H9 (cell line): ENCODE measurements around the gene KAZN. TPM values are rescaled to one million over a fixed set of nuclear protein-coding genes. Genes with fewer than 3 reads are reported as not detected.

Experiments
- DNase-seq: peaks from one replicate; pipeline ENCODE4 v3.0.0-alpha.2; 2017
- H2AFZ ChIP-seq: one replicate; pipeline ENCODE4 v1.6.1; 2013; ENCODE audit warnings: mild to moderate bottlenecking, low read length, control low read depth, moderate library complexity
- H2AK5ac ChIP-seq: 2 replicates; pipeline ENCODE4 v1.6.1; 2013; ENCODE audit warnings: low read length, control low read depth, mixed read lengths; ENCODE audit not compliant: insufficient read length
- H2BK120ac ChIP-seq: one replicate; pipeline ENCODE4 v1.6.1; 2013; ENCODE audit warnings: low read depth, mild to moderate bottlenecking, low read length, control low read depth, inconsistent platforms; ENCODE audit not compliant: poor library complexity, severe bottlenecking
- H2BK12ac ChIP-seq: 2 replicates; pipeline ENCODE4 v1.6.1; 2013; ENCODE audit warnings: low read length, control low read depth, mixed read lengths, low read depth; ENCODE audit not compliant: insufficient read length
- H2BK15ac ChIP-seq: 2 replicates; pipeline ENCODE4 v1.6.1; 2013; ENCODE audit warnings: low read depth, low read length, control low read depth
- H2BK20ac ChIP-seq: one replicate; pipeline ENCODE4 v1.6.1; 2013; ENCODE audit warnings: low read depth, mild to moderate bottlenecking, low read length, control low read depth, inconsistent platforms; ENCODE audit not compliant: poor library complexity, severe bottlenecking
- H2BK5ac ChIP-seq: 2 replicates; pipeline ENCODE4 v1.6.1; 2013; ENCODE audit warnings: low read length, control low read depth, mixed read lengths; ENCODE audit not compliant: insufficient read length
- H3K14ac ChIP-seq: 2 replicates; pipeline ENCODE4 v1.6.1; 2013; ENCODE audit warnings: low read length, control low read depth; ENCODE audit not compliant: insufficient read depth
- H3K18ac ChIP-seq: 2 replicates; pipeline ENCODE4 v1.6.1; 2013; ENCODE audit warnings: low read depth, mild to moderate bottlenecking, mixed read lengths, low read length, control low read depth; ENCODE audit not compliant: insufficient read length
- H3K23ac ChIP-seq: 2 replicates; pipeline ENCODE4 v1.6.1; 2013; ENCODE audit warnings: low read length, control low read depth, mixed read lengths, low read depth; ENCODE audit not compliant: insufficient read length
- H3K23me2 ChIP-seq: 2 replicates; pipeline ENCODE4 v1.6.1; 2013; ENCODE audit warnings: low read depth, mild to moderate bottlenecking, mixed read lengths, low read length, control low read depth; ENCODE audit not compliant: insufficient read length, poor library complexity, severe bottlenecking
- H3K27ac ChIP-seq: 2 replicates; pipeline ENCODE4 v1.5.1; 2013; ENCODE audit warnings: low read length, control low read depth, mixed read lengths, low read depth; ENCODE audit not compliant: insufficient read length
- H3K27me3 ChIP-seq: 2 replicates; pipeline ENCODE4 v1.6.1; 2013; ENCODE audit warnings: low read length, control low read depth, inconsistent platforms; ENCODE audit not compliant: insufficient read depth
- H3K4ac ChIP-seq: 2 replicates; pipeline ENCODE4 v1.6.1; 2013; ENCODE audit warnings: low read depth, mild to moderate bottlenecking, control low read depth, inconsistent platforms, low read length, moderate library complexity
- H3K4me1 ChIP-seq: 2 replicates; pipeline ENCODE4 v1.6.1; 2013; ENCODE audit warnings: low read length, control low read depth, inconsistent platforms; ENCODE audit not compliant: insufficient read depth
- H3K4me2 ChIP-seq: 2 replicates; pipeline ENCODE4 v1.6.1; 2013; ENCODE audit warnings: low read length, control low read depth, mixed read lengths; ENCODE audit not compliant: insufficient read length, insufficient read depth
- H3K56ac ChIP-seq: 2 replicates; pipeline ENCODE4 v1.6.1; 2013; ENCODE audit warnings: low read depth, mild to moderate bottlenecking, mixed read lengths, low read length, control low read depth; ENCODE audit not compliant: insufficient read length
- H3K79me1 ChIP-seq: 2 replicates; pipeline ENCODE4 v1.6.1; 2013; ENCODE audit warnings: low read depth, mild to moderate bottlenecking, moderate library complexity, low read length, control low read depth, inconsistent platforms; ENCODE audit not compliant: insufficient read depth, poor library complexity, severe bottlenecking
- H3K79me2 ChIP-seq: 2 replicates; pipeline ENCODE4 v1.6.1; 2013; ENCODE audit warnings: low read length, control low read depth, inconsistent platforms; ENCODE audit not compliant: insufficient read depth
- H3K9ac ChIP-seq: 2 replicates; pipeline ENCODE4 v1.6.1; 2013; ENCODE audit warnings: low read length, control low read depth, mixed read lengths; ENCODE audit not compliant: insufficient read length; ENCODE audit errors: extremely low read depth
- H3K9me3 ChIP-seq: one replicate; pipeline ENCODE4 v1.6.1; 2013; ENCODE audit warnings: low read depth, low read length, inconsistent platforms; ENCODE audit not compliant: control insufficient read depth
- H3T11ph ChIP-seq: one replicate; pipeline ENCODE4 v1.6.1; 2013; ENCODE audit warnings: mild to moderate bottlenecking, low read length, control low read depth, inconsistent platforms
- H4K20me1 ChIP-seq: one replicate; pipeline ENCODE4 v1.6.1; 2013; ENCODE audit not compliant: control insufficient read depth, insufficient read length, insufficient read depth
- H4K5ac ChIP-seq: 2 replicates; pipeline ENCODE4 v1.6.1; 2013; ENCODE audit warnings: low read depth, mild to moderate bottlenecking, mixed read lengths, low read length, control low read depth; ENCODE audit not compliant: insufficient read length
- H4K8ac ChIP-seq: replicated peaks from 2 replicates; pipeline ENCODE4 v1.6.1; 2013; ENCODE audit warnings: low read length, control low read depth, mixed read lengths, low read depth; ENCODE audit not compliant: insufficient read length
- H4K91ac ChIP-seq: 2 replicates; pipeline ENCODE4 v1.6.1; 2013; ENCODE audit warnings: low read depth, mild to moderate bottlenecking, moderate library complexity, mixed read lengths, low read length, control low read depth; ENCODE audit not compliant: insufficient read length
- H3K27ac Mint-ChIP-seq, 3 experiments: 2 replicates in 2 of 3; 3 replicates in 1 of 3; pipeline ENCODE4 v1.8.0; 2020 to 2021; ENCODE audit warnings: mixed read lengths in 3 of 3, mild to moderate bottlenecking in 1 of 3, moderate library complexity in 1 of 3
- H3K27me3 Mint-ChIP-seq: 2 replicates; pipeline ENCODE4 v1.8.0; 2021; ENCODE audit warnings: low read depth, mild to moderate bottlenecking, moderate library complexity, mixed read lengths
- H3K36me3 Mint-ChIP-seq, 3 experiments: 2 replicates in 2 of 3; 3 replicates in 1 of 3; pipeline ENCODE4 v1.8.0; 2020 to 2021; ENCODE audit warnings: low read depth in 3 of 3, mixed read lengths in 3 of 3; ENCODE audit not compliant: insufficient read depth in 1 of 3
- H3K4me1 Mint-ChIP-seq, 2 experiments: 2 replicates each; pipeline ENCODE4 v1.8.0; 2020; ENCODE audit warnings: mixed read lengths in 2 of 2
- H3K4me3 Mint-ChIP-seq, 2 experiments: 2 replicates in 1 of 2; 3 replicates in 1 of 2; pipeline ENCODE4 v1.8.0; 2020 to 2021; ENCODE audit warnings: mild to moderate bottlenecking in 2 of 2, mixed read lengths in 2 of 2, moderate library complexity in 1 of 2
- H3K9me3 Mint-ChIP-seq, 2 experiments: 2 replicates in 1 of 2; 3 replicates in 1 of 2; pipeline ENCODE4 v1.8.0; 2020; ENCODE audit warnings: mild to moderate bottlenecking in 2 of 2, mixed read lengths in 2 of 2, moderate library complexity in 1 of 2
- CTCF ChIP-seq: fragments of 200-600 bp; sonication (generic); conservative IDR thresholded peaks from 3 replicates; pipeline ENCODE4 v1.8.0; 2021; ENCODE audit warnings: antibody characterized with exemption, mild to moderate bottlenecking
- WGBS: extraction: QIAGEN DNeasy Blood & Tissue Kit; methylation state at CpG from one replicate; pipeline ENCODE4 v1.1.7; 2013; ENCODE audit warnings: missing lambda C conversion rate, low lambda C conversion rate, mixed read lengths; ENCODE audit not compliant: insufficient read length; ENCODE audit errors: extremely low coverage; 5-methylcytosine and 5-hydroxymethylcytosine counted together
- total RNA-seq: library from RNA; stranded (reverse); gene quantifications from 2 replicates; pipeline ENCODE4 v1.2.1, GENCODE V29; 2021

Gene KAZN
- total RNA-seq, 1 experiment from 2014 or later = 7.6 TPM

GRCh38 chr1:14896381-14897079 lies 298.0 kb downstream of the KAZN start:
- no peak for TF ChIP-seq CTCF
- Histone ChIP-seq H2AFZ (no peak overlapping the region), H2BK20ac (no peak overlapping the region), H3K23me2 (no peaks in the 10 kb centered on the region), H2BK12ac (no peak overlapping the region), H3K4me2 (no peak overlapping the region), H2BK5ac (no peak overlapping the region), H4K91ac (no peak overlapping the region), H4K20me1 (no peaks in the 10 kb centered on the region), H3K9me3 (no peaks in the 10 kb centered on the region), H3K27me3 (no peaks in the 10 kb centered on the region), H3K27ac (no peak overlapping the region), H3K4me1 (no peaks in the 10 kb centered on the region), H4K8ac (no peak overlapping the region), H3T11ph (no peak overlapping the region), H3K9ac (no peak overlapping the region), H4K5ac (no peak overlapping the region), H2BK120ac (no peak overlapping the region), H3K14ac (no peak overlapping the region), H3K79me1 (no peaks in the 10 kb centered on the region), H2BK15ac (no peak overlapping the region), H3K23ac (no peak overlapping the region), H3K18ac (no peak overlapping the region), H3K56ac (no peak overlapping the region), H2AK5ac (no peak overlapping the region), H3K79me2 (no peaks in the 10 kb centered on the region), H3K4ac (no peak overlapping the region)
- H3K27ac Mint-ChIP-seq = no peak overlapping the region
- no peaks in the 10 kb centered on the region; a peak in 1 of 5 replicates for H3K9me3 Mint-ChIP-seq
- H3K36me3 Mint-ChIP-seq = no peaks in the 10 kb centered on the region
- no peaks in the 10 kb centered on the region; the same call in 1 of the 2 replicates for H3K27me3 Mint-ChIP-seq
- H3K4me1 Mint-ChIP-seq = peaks cover 30 to 31% of the 10 kb centered on the region in 2 experiments
- DNase-seq = no peak
- no peak overlapping the region for H3K4me3 Mint-ChIP-seq
- WGBS = no CpG with 5 or more reads among the region's 3 CpGs
